GM18505 (cell line): ENCODE data around the gene BYSL.

ENCODE experiments used
- ATAC-seq: cut with Tn5 transposase; IDR thresholded peaks from one replicate; pipeline ENCODE4 v1.9.1; 2021; ENCODE audit not compliant: unreplicated experiment
- POLR2A ChIP-seq: IDR thresholded peaks from 4 replicates; pipeline ENCODE4 v1.6.1; 2011; ENCODE audit warnings: borderline replicate concordance; ENCODE audit not compliant: insufficient read depth, insufficient read length; ENCODE audit errors: extremely low read depth

The BYSL gene

DNA sequence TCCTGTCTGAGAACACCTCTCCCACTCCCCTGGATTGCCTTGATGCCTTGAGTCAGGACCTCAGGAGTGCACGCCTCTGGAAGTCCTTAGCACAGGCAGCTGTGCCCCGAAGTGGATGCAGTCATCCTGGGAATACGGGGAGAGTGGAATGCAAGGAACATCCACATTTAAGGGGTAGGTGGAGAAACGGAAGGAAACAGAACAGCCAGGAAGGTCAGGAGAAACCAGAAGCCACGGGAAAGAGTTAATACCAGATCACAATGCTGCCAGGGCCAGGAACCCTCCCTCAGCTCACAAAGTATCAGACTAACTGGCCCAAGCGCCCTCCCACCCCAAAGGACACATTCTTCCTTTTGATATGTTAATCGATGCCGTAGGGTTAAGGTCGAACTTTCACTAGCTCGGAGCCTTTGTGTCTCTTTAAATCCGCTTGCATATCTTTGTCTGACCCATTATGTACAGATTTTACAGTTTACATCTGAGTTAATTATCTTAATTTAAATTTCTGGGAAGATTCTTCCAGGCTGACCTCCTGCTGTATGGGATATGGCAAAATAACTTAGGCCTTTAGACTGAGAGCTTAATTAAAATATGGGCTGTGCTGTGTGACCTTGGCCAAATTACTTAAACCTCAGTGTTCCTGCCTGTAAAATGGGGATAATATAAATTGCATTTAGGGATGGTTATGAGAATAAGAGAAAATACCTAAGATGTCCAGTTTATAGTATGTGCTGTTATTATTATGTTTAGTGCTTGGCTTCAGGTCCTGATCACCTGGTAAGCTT lies 44.3 kb downstream of the BYSL start:
- no peak for TF ChIP-seq POLR2A
- ATAC-seq, result no peak

DNA sequence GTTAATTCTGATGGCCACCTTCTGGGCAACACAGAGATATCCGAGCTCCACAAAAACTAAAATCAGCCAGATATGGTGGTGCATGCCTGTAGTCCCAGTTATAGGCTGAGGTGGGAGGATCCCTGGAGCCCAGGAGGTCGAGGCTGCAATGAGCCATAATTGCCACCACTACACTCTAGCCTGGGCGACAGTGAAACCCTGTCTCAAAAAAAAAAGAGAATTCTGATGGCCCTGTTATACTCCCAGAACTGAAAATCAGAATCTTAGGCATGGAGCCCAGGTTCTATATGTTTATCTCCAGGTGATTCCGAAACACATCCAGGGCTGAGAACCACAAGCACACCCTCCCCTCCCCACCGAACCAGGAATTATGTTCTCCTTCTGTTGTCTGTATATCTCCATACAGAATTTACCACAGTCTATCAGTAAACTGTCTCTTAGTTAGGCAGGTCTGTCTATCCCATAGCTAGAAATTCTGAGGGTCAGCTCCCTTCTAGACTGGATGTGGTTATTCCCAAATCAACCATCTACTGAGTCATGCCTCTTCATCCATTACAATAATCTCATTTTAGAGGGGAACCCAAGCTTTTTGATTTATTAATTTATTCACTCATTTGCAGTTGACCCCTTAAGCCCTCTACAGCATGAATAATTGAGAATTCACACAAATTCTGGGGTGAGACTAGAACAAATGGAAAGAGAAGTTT lies 45.1 kb downstream of the BYSL start:
- no peak for TF ChIP-seq POLR2A
- no peak for ATAC-seq

- TF ChIP-seq POLR2A, result no peak
- no peak for ATAC-seq
Measured at GRCh38 chr6:41966961-41967311, 45.6 kb downstream of the BYSL start.

GRCh38 chr6:41967312-41968287 lies 46.3 kb downstream of the BYSL start:
- TF ChIP-seq POLR2A, result no peak
- no peak for ATAC-seq

DNA sequence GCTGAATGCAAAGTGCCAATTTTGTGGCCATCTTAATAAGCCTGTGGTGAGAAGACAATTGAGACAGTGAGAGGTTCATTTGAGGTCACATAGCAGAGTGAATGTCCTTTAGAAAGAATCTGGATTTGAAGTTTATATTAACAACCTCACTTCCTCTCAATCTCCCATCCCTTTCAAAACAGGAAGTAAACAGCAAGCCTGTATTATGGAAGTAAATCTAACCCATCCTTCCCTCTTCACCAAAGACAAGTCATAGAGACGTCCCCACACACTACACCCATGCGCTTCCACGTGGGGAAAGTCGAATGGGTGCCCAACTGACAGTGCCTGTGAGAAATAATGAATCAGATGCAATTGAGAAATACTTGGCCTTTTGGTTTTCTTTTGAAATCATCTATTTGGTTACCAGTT lies 49.1 kb downstream of the BYSL start:
- ATAC-seq, result no peak
- no peak for TF ChIP-seq POLR2A

- no peak for TF ChIP-seq POLR2A
- no peak for ATAC-seq
Measured at GRCh38 chr6:41972826-41973225, 51.5 kb downstream of the BYSL start.

DNA sequence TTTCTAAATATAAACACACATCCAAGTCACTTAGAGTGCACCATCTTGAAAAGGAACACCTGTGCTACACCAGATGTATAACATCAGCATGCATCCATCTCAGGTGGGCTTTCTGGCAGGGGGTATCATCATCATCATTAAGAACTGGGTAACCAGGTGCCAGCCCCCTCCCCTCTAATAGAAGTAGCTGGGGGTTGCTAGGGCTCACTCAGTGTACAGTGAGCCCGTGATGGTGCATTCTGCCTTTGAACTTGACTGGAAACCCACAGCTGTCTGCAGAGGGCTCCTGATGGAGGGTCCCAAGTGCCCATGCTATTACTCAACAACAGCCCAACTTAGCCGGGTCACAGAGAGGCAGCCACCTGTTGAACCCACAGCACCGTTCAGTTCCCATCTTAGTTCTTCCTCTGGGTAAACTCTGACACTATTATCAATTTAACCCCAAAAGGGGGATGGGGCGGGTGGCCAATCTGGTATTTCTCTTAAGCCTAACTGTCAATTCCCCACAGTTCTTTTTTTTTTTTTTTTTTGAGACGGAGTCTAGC lies 53.1 kb downstream of the BYSL start:
- no peak for ATAC-seq
- TF ChIP-seq POLR2A, result no peak

DNA sequence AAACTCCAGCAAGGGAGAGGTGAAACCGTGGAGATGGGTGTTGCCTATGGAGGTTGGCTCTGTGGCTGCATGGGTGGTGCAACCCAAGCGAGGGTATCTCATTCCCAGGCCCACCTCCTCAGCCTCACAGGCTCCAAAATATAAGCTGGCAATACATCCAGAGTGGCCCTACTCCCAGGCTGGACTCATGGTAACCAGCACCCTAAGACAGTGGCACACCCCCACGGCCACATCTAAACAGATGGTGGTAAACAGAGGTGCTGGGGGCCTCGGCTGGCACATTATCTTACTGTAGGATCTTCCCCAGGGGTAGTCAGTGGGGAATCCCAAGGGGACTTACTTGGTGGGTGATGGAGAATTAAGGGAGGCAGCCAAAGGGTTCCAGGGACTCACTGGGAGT lies 54.0 kb downstream of the BYSL start:
- ATAC-seq, result no peak
- TF ChIP-seq POLR2A, result no peak

- TF ChIP-seq POLR2A, result no peak
- no peak for ATAC-seq
Measured at GRCh38 chr6:41976794-41977484, 55.6 kb downstream of the BYSL start.
